Pancreas (tissue), 10 donors: Measurements from ENCODE around the gene WNT6. TPM values are rescaled to one million over a fixed set of nuclear protein-coding genes. Genes with fewer than 3 reads are reported as not detected.

Source experiments
- ATAC-seq, 4 donors: fragments of 200-7000 bp; cut with Tn5 transposase; one replicate each; pipeline versions ENCODE4 v1.8.0 to v1.9.1; 2020; ENCODE audit warnings: mild to moderate bottlenecking in 4 of 4, moderate library complexity in 4 of 4
- DNase-seq, 6 donors: peaks; one replicate each; pipeline ENCODE4 v3.0.0-alpha.2; 2020
- FAIRE-seq: peaks from 2 replicates; lab custom pipeline; 2012; peaks lifted over from hg19 to GRCh38; lab: Jason Lieb, UNC
- H3K27ac ChIP-seq, 4 donors: fragments of 200-600 bp; sonication (generic); 1 replicate in 3 of 4; 2 replicates in 1 of 4; pipeline versions ENCODE4 v1.5.0 to v1.8.0; 2020
- H3K27me3 ChIP-seq, 4 donors: fragments of 200-600 bp; one replicate each; pipeline ENCODE4 v1.8.0; 2021
- H3K36me3 ChIP-seq, 3 donors: fragments of 200-600 bp; sonication (generic) in 1 of 3; one replicate each; pipeline versions ENCODE4 v1.5.0 to v1.8.0; 2020 to 2021
- H3K4me1 ChIP-seq, 3 donors: fragments of 200-600 bp; one replicate each; pipeline ENCODE4 v1.8.0; 2021
- H3K4me3 ChIP-seq, 4 donors: fragments of 200-600 bp; sonication (generic) in 2 of 4; one replicate each; pipeline versions ENCODE4 v1.5.0 to v1.8.0; 2020 to 2021
- H3K9me3 ChIP-seq, 4 donors: fragments of 200-600 bp; one replicate each; pipeline ENCODE4 v1.8.0; 2021
- CTCF ChIP-seq, 4 donors: fragments of 200-600 bp; sonication (generic) in 3 of 4; IDR thresholded peaks; one replicate each; pipeline versions ENCODE4 v1.5.0 to v1.8.0; 2021; ENCODE audit warnings: antibody characterized with exemption in 4 of 4
- WGBS, 2 donors: extraction: QIAGEN DNeasy Blood & Tissue Kit; methylation state at CpG; one replicate each; pipeline ENCODE4 v1.1.7; 2013; 5-methylcytosine and 5-hydroxymethylcytosine counted together
- intact Hi-C, 3 donors: fragments of 100-400 bp; cut with DNase I; formaldehyde crosslinking; loops; one replicate each; pipeline versions ENCODE4 v1.11.1 to v1.14.2; 2022
- microRNA-seq, 2 donors: library from miRNA; unstranded; fragments of <30 nt; microRNA quantifications; one replicate each; pipeline versions ENCODE4 to v1.1.0, GENCODE V29; 2019 to 2020
- polyA plus RNA-seq, 2 donors: library from polyadenylated mRNA; stranded (reverse); fragments of 200-250 nt; gene quantifications; one replicate each; pipeline ENCODE4 v1.2.3, GENCODE V29; 2013
- total RNA-seq, 6 donors: library from RNA; stranded (reverse); fragmentation: NEBNext Ultra II Directional in 4 of 6; extraction: Animal tissue kit (Norgen Biotek cat#: 25700) in 4 of 6; gene quantifications; one replicate each; pipeline versions ENCODE4 v1.2.1 to v1.2.4, GENCODE V29; 2021 to 2023
- donor health status: healthy with polysubstance abuse.
- donor health status: DM: no; HTN: no; CAD: no; lungs with moderate emphysema.
- donor health status: DM: no; HTN: no; CAD: no.
- donor health status: control.
- donor health status: control.
- donor health status: Bipolar disorder and iron deficiency.
- donor health status: DM: yes; HTN: yes; CAD: no.
- donor health status: DM: no; HTN: no; CAD: no.
- donor health status: DM: no; HTN: no; CAD: no.
- donor health status: DM: yes; HTN: yes; CAD: no.

Gene WNT6
- total and polyA plus RNA-seq, 8 donors, result 0.09 to 1.2 (median 0.32) TPM; not detected in 1

DNA sequence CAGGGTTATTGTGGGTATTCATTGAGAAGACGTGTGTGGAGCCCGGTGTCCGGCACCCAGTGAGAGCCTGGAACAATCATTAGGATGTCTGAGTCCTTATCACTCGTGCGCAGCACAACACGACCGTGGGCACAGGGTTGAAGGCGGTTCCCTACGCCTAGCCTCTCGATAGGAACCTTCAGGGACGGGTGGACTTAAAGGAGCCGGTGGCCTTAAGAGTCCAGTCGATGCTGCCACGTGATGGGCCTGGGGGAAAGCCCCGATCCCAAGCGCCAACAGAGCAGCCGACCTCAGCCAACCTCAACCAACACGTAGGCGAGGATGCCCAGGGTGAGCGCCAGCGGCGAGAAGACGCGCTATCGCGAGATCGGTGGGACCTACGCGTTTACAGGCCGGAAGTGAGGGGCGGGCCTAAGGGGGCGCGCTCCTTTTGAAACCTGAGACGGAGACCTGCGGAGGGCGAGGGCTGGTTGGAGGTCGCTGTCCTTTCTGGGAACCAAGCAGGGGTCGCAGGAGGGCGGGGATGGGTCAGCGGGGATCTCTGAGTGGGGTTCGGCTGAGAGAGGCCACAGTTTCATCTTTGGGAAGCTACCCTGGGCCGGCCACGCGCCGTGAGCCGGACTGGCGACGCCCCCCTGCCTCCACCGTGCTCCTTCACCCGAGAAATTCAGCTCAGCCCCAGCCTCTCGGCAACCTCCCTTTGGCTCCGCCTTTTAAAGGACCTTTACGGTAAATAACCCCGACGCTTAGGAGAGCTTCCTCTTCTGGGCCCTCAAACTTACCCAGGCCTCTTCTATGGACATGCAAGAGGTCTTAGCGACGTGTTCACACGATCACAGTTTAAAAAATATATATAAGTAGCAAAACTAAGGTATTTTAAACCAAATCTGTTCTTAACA lies 49.4 kb downstream of the WNT6 start:
- FAIRE-seq (no peak), DNase-seq (peak; percentile 88 to 96 (median 92)), ATAC-seq (peak; percentile 99 to 100 (median 99))
- H3K27ac ChIP-seq, result no peak overlapping the region
- intact Hi-C loops, result no loop called here
- H3K4me3 ChIP-seq, result peak overlapping the region; percentile 5 to 57 (median 32)
- H3K4me1 ChIP-seq, result no peaks in the 10 kb centered on the region
- no peaks in the 10 kb centered on the region for H3K36me3 ChIP-seq
- H3K9me3 ChIP-seq, result no peaks in the 10 kb centered on the region
- WGBS, 2 donors, result 1 to 2% methylated on average over 54 to 58 of the region's 58 CpGs
- TF ChIP-seq CTCF (IDR thresholded peaks at IDR 0.05), result no peak
- no peaks in the 10 kb centered on the region for H3K27me3 ChIP-seq

DNA sequence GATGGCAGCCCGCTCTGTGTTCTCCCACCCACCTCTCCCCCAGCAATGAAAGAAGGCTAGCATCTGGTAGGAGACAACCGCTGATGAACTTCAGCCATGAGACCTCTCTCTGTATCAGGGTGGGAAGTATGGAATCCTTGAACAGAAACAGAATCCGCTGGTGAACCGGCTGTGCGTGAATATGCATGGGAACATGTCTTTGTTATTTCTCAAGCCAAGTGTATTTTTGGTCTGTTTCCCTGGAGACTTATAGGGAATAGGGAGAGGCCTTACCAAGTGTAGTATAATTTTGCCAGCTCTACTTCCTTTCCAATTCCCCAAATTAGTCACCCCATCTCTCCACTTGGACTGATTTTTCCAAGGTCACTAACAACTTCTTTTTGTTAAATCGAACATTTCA lies 51.1 kb downstream of the WNT6 start:
- no peaks in the 10 kb centered on the region for H3K9me3 ChIP-seq
- intact Hi-C loops, result no loop called here
- no peaks in the 10 kb centered on the region for H3K27me3 ChIP-seq
- no peak overlapping the region for H3K4me3 ChIP-seq
- H3K36me3 ChIP-seq, result no peaks in the 10 kb centered on the region
- DNase-seq, result no peak
- 87 to 93% methylated on average over 6 of the region's 6 CpGs for whole genome bisulfite sequencing, 2 donors
- no peak for FAIRE-seq
- no peak overlapping the region for H3K27ac ChIP-seq
- ATAC-seq, result no peak
- H3K4me1 ChIP-seq, result no peaks in the 10 kb centered on the region
- no peak for TF ChIP-seq CTCF (IDR thresholded peaks at IDR 0.05)

- Histone ChIP-seq H3K27ac (no peak overlapping the region), H3K4me3 (no peak overlapping the region), H3K9me3 (no peaks in the 10 kb centered on the region), H3K4me1 (no peaks in the 10 kb centered on the region), H3K36me3 (no peaks in the 10 kb centered on the region), H3K27me3 (peaks cover 0 to 6% (median 2%) of the 10 kb centered on the region in 4 donors)
- no peak for DNase-seq
- no peak for ATAC-seq
- 82 to 96% methylated on average over 1 of the region's 1 CpG for WGBS, 2 donors
- intact Hi-C loops, result no loop called here
- TF ChIP-seq CTCF (IDR thresholded peaks at IDR 0.05), result no peak
- FAIRE-seq, result no peak
Measured at GRCh38 chr2:218920504-218920903, 60.9 kb downstream of the WNT6 start.

Small RNA genes within 50 kb of the gene (microRNA-seq; reads per million reads assigned to microRNA genes)
- 0 reads per million in 2 donors for gene MIR9500

Other genes with a start within 250 kb of the WNT6 start
- 10 to 100 TPM in 3 of 6 donors, 1 to 10 TPM in 3; 8.6 to 16.7 (median 9.9) TPM for gene ZNF142, start 200.2 kb upstream of the WNT6 start, total RNA-seq
- gene ZNF142, start 200.2 kb upstream of the WNT6 start, polyA plus RNA-seq, result 10 to 100 TPM in 1 of 2 donors, 1 to 10 TPM in 1; 7.9 to 13.8 TPM
- gene BCS1L, start 200.1 kb upstream of the WNT6 start, total RNA-seq, result 10 to 100 TPM; 16.3 to 34.1 (median 23.1) TPM
- gene BCS1L, start 200.1 kb upstream of the WNT6 start, polyA plus RNA-seq, result 100 to 1,000 TPM in 1 of 2 donors, 10 to 100 TPM in 1; 84.2 to 110 TPM
- gene RNF25, start 187.8 kb upstream of the WNT6 start, total RNA-seq, result 10 to 100 TPM in 2 of 6 donors, 1 to 10 TPM in 4; 4.5 to 10.2 (median 7.9) TPM
- 10 to 100 TPM; 18.1 to 28.8 TPM for gene RNF25, start 187.8 kb upstream of the WNT6 start, polyA plus RNA-seq
- gene STK36, start 187.7 kb upstream of the WNT6 start, total RNA-seq, result 10 to 100 TPM in 5 of 6 donors, 1 to 10 TPM in 1; 8.3 to 40.8 (median 18.1) TPM
- gene STK36, start 187.7 kb upstream of the WNT6 start, polyA plus RNA-seq, result 10 to 100 TPM; 54.0 TPM
- gene TTLL4, start 149.0 kb upstream of the WNT6 start, total RNA-seq, result 10 to 100 TPM; 12.0 to 25.3 (median 13.6) TPM
- gene TTLL4, start 149.0 kb upstream of the WNT6 start, polyA plus RNA-seq, result 10 to 100 TPM; 23.7 to 23.9 TPM
- 10 to 100 TPM in 1 of 6 donors, 1 to 10 TPM in 5; 3.1 to 21.6 (median 4.0) TPM for gene CYP27A1, start 77.7 kb upstream of the WNT6 start, total RNA-seq
- 1 to 10 TPM; 6.1 to 9.9 TPM for gene CYP27A1, start 77.7 kb upstream of the WNT6 start, polyA plus RNA-seq
- gene PRKAG3, start 28.0 kb upstream of the WNT6 start, total RNA-seq, result not detected
- gene PRKAG3, start 28.0 kb upstream of the WNT6 start, polyA plus RNA-seq, result not detected
- gene WNT10A, start 21.0 kb downstream of the WNT6 start, total RNA-seq, result 1 to 10 TPM in 1 of 6 donors, under 1 TPM in 2, not detected in 3; 0.15 to 1.5 (median 0.23) TPM
- gene WNT10A, start 21.0 kb downstream of the WNT6 start, polyA plus RNA-seq, result under 1 TPM; 0.05 to 0.30 TPM
- gene CDK5R2, start 99.9 kb downstream of the WNT6 start, total RNA-seq, result 1 to 10 TPM in 2 of 6 donors, under 1 TPM in 4; 0.19 to 1.7 (median 0.65) TPM
- gene CDK5R2, start 99.9 kb downstream of the WNT6 start, polyA plus RNA-seq, result 1 to 10 TPM; 4.2 to 8.6 TPM
- 1 to 10 TPM in 2 of 6 donors, under 1 TPM in 4; 0.35 to 3.1 (median 0.72) TPM for gene FEV, start 125.4 kb downstream of the WNT6 start, total RNA-seq
- 10 to 100 TPM in 1 of 2 donors, 1 to 10 TPM in 1; 3.9 to 32.6 TPM for gene FEV, start 125.4 kb downstream of the WNT6 start, polyA plus RNA-seq
- gene CRYBA2, start 133.6 kb downstream of the WNT6 start, total RNA-seq, result 10 to 100 TPM in 2 of 6 donors, 1 to 10 TPM in 4; 3.7 to 29.6 (median 7.4) TPM
- 100 to 1,000 TPM in 1 of 2 donors, 10 to 100 TPM in 1; 66.3 to 314 TPM for gene CRYBA2, start 133.6 kb downstream of the WNT6 start, polyA plus RNA-seq
- gene CFAP65, start 181.7 kb downstream of the WNT6 start, total RNA-seq, result under 1 TPM; 0.06 to 0.22 (median 0.12) TPM
- under 1 TPM; 0.19 to 0.38 TPM for gene CFAP65, start 181.7 kb downstream of the WNT6 start, polyA plus RNA-seq
- under 1 TPM in 2 of 6 donors, not detected in 4; 0.09 to 0.19 TPM for gene IHH, start 201.1 kb downstream of the WNT6 start, total RNA-seq
- under 1 TPM in 1 of 2 donors, not detected in 1; 0.09 TPM for gene IHH, start 201.1 kb downstream of the WNT6 start, polyA plus RNA-seq